ENCODE measurements around the gene ANKRD55.

The ANKRD55 gene

GRCh38 chr5:56148453-56148971, 84.6 kb downstream of the ANKRD55 start:
- H3K4me3 ChIP-seq (ENCODE audit: low read length): no peak overlapping the region
- no peak for DNase-seq (ENCODE audit: low read depth)
- no peak for TF ChIP-seq CTCF (conservative IDR thresholded peaks at IDR 0.05; ENCODE audit: low read depth, low read length)

- H3K4me3 ChIP-seq (ENCODE audit: low read length): no peak overlapping the region
- DNase-seq (ENCODE audit: low read depth): no peak
- no peak for TF ChIP-seq CTCF (conservative IDR thresholded peaks at IDR 0.05; ENCODE audit: low read depth, low read length)
Measured at GRCh38 chr5:56147659-56148230, 85.4 kb downstream of the ANKRD55 start.

- DNase-seq (ENCODE audit: low read depth): no peak
- H3K4me3 ChIP-seq (ENCODE audit: low read length): no peak overlapping the region
- no peak for TF ChIP-seq CTCF (conservative IDR thresholded peaks at IDR 0.05; ENCODE audit: low read depth, low read length)
Measured at GRCh38 chr5:56147106-56147505, 86.0 kb downstream of the ANKRD55 start.

- no peak for TF ChIP-seq CTCF (conservative IDR thresholded peaks at IDR 0.05; ENCODE audit: low read depth, low read length)
Measured at GRCh38 chr5:56146674-56147073, 86.5 kb downstream of the ANKRD55 start.

GRCh38 chr5:56145511-56145910, 87.6 kb downstream of the ANKRD55 start:
- H3K4me3 ChIP-seq (ENCODE audit: low read length): no peak overlapping the region
- no peak for DNase-seq (ENCODE audit: low read depth)

More at GRCh38 chr5:56146674-56147073, 86.5 kb downstream of the ANKRD55 start:
- no peak for DNase-seq (ENCODE audit: low read depth)
- H3K4me3 ChIP-seq (ENCODE audit: low read length): no peak overlapping the region

GRCh38 chr5:56145106-56145505, 88.0 kb downstream of the ANKRD55 start:
- DNase-seq (ENCODE audit: low read depth): no peak
- no peak overlapping the region for H3K4me3 ChIP-seq (ENCODE audit: low read length)
- TF ChIP-seq CTCF (conservative IDR thresholded peaks at IDR 0.05; ENCODE audit: low read depth, low read length): no peak

More at GRCh38 chr5:56145511-56145910, 87.6 kb downstream of the ANKRD55 start:
- TF ChIP-seq CTCF (conservative IDR thresholded peaks at IDR 0.05; ENCODE audit: low read depth, low read length): no peak

GRCh38 chr5:56144211-56144610, 88.9 kb downstream of the ANKRD55 start:
- no peak overlapping the region for H3K4me3 ChIP-seq (ENCODE audit: low read length)
- TF ChIP-seq CTCF (conservative IDR thresholded peaks at IDR 0.05; ENCODE audit: low read depth, low read length): no peak
- no peak for DNase-seq (ENCODE audit: low read depth)
